GM12892 (cell line): Measurements from ENCODE around the gene VGLL4.

Experiments used
- DNase-seq: peaks from one replicate; pipeline ENCODE4 v3.0.0; 2011; ENCODE audit not compliant: insufficient read length
- FAIRE-seq: peaks from 2 replicates; lab custom pipeline; 2011; peaks lifted over from hg19 to GRCh38; lab: Jason Lieb, UNC
- POLR2A ChIP-seq: IDR thresholded peaks from 2 replicates; pipeline ENCODE4 v1.6.1; 2011; ENCODE audit warnings: low read depth, low read length, control low read depth
- POLR2AphosphoS5 ChIP-seq: IDR thresholded peaks from 2 replicates; pipeline ENCODE4 v1.6.1; 2011; ENCODE audit warnings: low read depth, low read length, control low read depth
- TAF1 ChIP-seq: IDR thresholded peaks from 2 replicates; pipeline ENCODE4 v1.6.1; 2011; ENCODE audit warnings: low read depth, mild to moderate bottlenecking, control low read depth, low read length, borderline replicate concordance

Gene VGLL4

GRCh38 chr3:11635680-11636393, 7.9 kb downstream of the VGLL4 start:
- TF ChIP-seq TAF1, result no peak
- no peak for TF ChIP-seq POLR2A
- TF ChIP-seq POLR2AphosphoS5, result no peak
- no peak for FAIRE-seq

DNA sequence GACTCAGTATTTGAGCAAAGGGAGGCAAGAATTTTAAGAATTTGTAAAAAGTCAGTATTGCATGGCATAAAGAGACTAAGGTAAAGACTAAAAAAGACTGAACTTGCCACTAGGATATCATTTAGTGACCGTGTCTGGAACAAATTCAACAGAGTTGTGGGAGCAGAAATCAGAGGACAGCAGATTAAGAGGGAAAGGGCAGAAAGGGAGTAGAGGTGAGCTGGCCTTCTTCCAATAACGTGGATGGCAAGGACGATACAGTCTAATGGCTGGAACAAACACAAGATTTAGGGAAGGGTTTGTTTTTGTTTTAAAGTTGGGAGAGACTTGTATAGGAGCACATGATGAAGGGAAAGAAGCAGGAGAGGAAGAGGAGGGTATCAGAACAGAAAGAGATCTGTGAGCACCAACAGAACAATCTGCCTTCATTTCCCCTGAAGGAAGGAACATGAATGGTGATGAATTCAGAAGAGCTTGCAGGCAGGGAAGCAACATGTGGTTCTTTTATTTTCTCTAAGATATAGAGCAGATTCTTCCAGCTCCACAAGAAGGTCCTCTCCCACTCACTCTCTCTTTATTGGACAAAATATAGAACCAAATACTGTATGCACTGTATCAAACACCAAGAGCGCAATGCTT, 8.6 kb downstream of the VGLL4 start:
- DNase-seq, result no peak
- TF ChIP-seq POLR2A, result no peak
- TF ChIP-seq POLR2AphosphoS5, result no peak
- TF ChIP-seq TAF1, result no peak
- no peak for FAIRE-seq

More at GRCh38 chr3:11635680-11636393, 7.9 kb downstream of the VGLL4 start:
- no peak for DNase-seq

DNA sequence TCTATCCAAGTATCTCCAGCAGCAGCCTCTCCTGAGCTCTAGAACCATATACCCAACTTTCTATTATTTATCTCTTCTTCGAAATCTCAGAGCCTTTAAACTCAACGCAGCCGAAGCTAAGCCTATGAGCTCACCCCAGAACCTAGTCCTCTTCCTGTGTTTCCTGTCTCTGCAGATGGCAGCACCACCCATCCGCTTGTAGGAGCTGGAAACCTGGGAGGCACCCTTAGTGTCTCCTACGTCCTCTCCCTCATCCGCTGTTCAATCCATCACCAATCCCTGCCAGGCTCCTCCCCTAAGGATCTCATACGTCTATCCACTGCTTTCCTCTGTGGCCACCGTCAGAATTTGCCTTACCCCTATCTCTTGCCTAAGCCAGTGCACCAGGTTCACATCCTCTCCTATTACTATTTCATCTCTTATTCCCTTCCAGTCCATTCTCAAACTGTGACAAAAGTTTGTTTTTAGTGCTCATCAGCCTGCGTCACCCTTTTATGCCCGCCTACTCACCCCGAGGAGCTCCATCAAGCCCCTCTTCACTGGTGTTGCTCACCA, 9.6 kb downstream of the VGLL4 start:
- no peak for DNase-seq
- FAIRE-seq, result no peak
- TF ChIP-seq TAF1 (no peak), POLR2AphosphoS5 (no peak), POLR2A (no peak)

DNA sequence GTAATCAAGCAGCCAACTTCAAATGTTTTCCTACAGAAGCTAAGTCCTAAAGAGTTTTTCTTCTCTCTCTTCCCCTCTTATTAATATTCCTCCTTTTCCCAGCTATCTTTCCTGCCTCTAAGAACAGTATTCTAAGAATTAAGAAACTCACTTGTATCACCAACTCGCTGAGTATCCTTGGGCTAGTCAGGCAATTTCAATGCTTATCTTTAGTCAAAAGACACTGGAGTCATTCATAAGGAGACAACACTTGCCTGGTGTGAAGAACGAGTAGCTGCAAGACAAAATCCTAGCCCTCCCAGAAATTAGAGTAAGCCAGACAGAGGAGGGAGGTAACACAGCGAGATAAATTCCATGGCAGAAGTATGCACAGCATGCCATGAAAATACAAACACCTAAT, 10.7 kb downstream of the VGLL4 start:
- no peak for DNase-seq
- FAIRE-seq, result no peak
- TF ChIP-seq POLR2AphosphoS5 (no peak), TAF1 (no peak), POLR2A (no peak)

DNA sequence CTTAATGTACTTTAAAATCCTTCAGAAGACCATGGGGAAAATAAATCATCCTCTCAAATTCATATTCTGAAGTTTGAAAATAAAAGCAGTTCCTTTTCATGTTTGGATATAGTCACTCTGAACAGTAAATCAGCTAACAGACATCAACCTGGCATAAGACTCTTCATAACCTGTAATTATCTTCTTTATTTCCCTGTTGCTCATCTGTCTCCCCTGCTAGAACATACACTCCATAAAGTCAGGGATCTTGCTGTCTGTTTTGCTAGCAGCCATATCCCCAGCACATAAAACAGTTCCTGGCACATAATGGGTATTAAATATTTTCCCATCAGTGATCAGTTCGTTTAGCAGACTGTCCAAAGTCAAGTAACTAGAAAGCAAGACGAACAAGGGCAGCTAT, 11.2 kb downstream of the VGLL4 start:
- DNase-seq (no peak), FAIRE-seq (no peak)
- TF ChIP-seq POLR2A (no peak), TAF1 (no peak), POLR2AphosphoS5 (no peak)

DNA sequence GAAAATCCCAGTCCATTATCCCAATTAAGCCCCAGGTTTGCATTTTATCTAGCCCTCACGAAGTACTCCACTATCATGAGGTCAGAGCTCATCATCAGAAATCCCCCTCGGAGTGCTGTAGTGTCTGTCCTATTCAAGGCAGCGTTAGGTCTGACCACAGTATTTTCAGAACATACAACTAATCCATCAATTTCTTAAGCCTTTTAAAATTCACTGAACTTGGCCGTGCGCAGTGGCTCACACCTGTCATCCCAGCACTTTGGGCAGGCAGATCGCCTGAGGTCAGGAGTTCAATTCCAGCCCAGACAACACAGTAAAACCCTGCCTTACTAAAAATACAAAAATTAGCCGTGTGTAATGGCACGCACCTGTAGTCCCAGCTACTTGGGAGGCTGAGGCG, 11.9 kb downstream of the VGLL4 start:
- DNase-seq, result no peak
- TF ChIP-seq POLR2AphosphoS5 (no peak), TAF1 (no peak), POLR2A (no peak)
- FAIRE-seq, result no peak

GRCh38 chr3:11629716-11630115, 14.0 kb downstream of the VGLL4 start:
- FAIRE-seq, result no peak
- DNase-seq, result no peak
- TF ChIP-seq POLR2A, result no peak
- TF ChIP-seq TAF1, result no peak
- TF ChIP-seq POLR2AphosphoS5, result no peak

GRCh38 chr3:11627612-11628011, 16.1 kb downstream of the VGLL4 start:
- FAIRE-seq (no peak), DNase-seq (no peak)
- no peak for TF ChIP-seq POLR2AphosphoS5
- TF ChIP-seq TAF1, result no peak
- TF ChIP-seq POLR2A, result no peak

GRCh38 chr3:11626084-11626463, 17.6 kb downstream of the VGLL4 start:
- no peak for DNase-seq
- FAIRE-seq, result peak; percentile 73
- TF ChIP-seq POLR2AphosphoS5 (no peak), TAF1 (no peak), POLR2A (no peak)

GRCh38 chr3:11625376-11626083, 18.2 kb downstream of the VGLL4 start:
- no peak for TF ChIP-seq POLR2A
- FAIRE-seq (no peak), DNase-seq (no peak)

GRCh38 chr3:11624704-11625375, 18.9 kb downstream of the VGLL4 start:
- FAIRE-seq (no peak), DNase-seq (no peak)
- TF ChIP-seq POLR2A (no peak), TAF1 (no peak), POLR2AphosphoS5 (no peak)
